Measurements from ENCODE around the gene TRRAP. TPM values are rescaled to one million over a fixed set of nuclear protein-coding genes. Genes with fewer than 3 reads are reported as not detected.
A peak's percentile ranks its signal among the peaks of the same experiment; 100 is the strongest.
"Not testable (repeated sequence)": the region's sequence is repeated elsewhere in the genome, so short reads cannot be mapped to it uniquely, and the experiment has no call there.

Gene TRRAP
- total RNA-seq, 1 donor from 2014 or later = 13.7 TPM

GRCh38 chr7:98863601-98864000 lies 14.7 kb upstream of the TRRAP start:
- no peak for ATAC-seq (ENCODE audit: poor library complexity)
- intact Hi-C loops (cut with DNase I) = no loop called here
- no peak for DNase-seq

- ATAC-seq (ENCODE audit: poor library complexity) = no peak
- no peak for DNase-seq
- intact Hi-C loops (cut with DNase I) = no loop called here
These were observed 13.4 kb upstream of the TRRAP start for GRCh38 chr7:98864731-98865453.

GRCh38 chr7:98866351-98866750 lies 12.0 kb upstream of the TRRAP start:
- no peak for ATAC-seq (ENCODE audit: poor library complexity)
- intact Hi-C loops (cut with DNase I) = no loop called here
- DNase-seq = no peak

GRCh38 chr7:98866765-98867164 lies 11.6 kb upstream of the TRRAP start:
- ATAC-seq (ENCODE audit: poor library complexity) (no peak), DNase-seq (no peak)
- intact Hi-C loops (cut with DNase I) = no loop called here

GRCh38 chr7:98868450-98868849 lies 9.9 kb upstream of the TRRAP start:
- intact Hi-C loops (cut with DNase I) = no loop called here
- DNase-seq = no peak
- no peak for ATAC-seq (ENCODE audit: poor library complexity)

GRCh38 chr7:98869027-98869596 lies 9.2 kb upstream of the TRRAP start:
- ATAC-seq (ENCODE audit: poor library complexity) (no peak), DNase-seq (no peak)
- intact Hi-C loops (cut with DNase I) = no loop called here

GRCh38 chr7:98869597-98870120 lies 8.7 kb upstream of the TRRAP start, which contains the start of gene TMEM130:
TSS of gene TMEM130 (minus strand) at chr7:98870014. CDS start at chr7:98869861, 153 bp downstream.
- DNase-seq (no peak), ATAC-seq (ENCODE audit: poor library complexity) (no peak)
- intact Hi-C loops (cut with DNase I) = no loop called here

GRCh38 chr7:98870121-98870651 lies 8.1 kb upstream of the TRRAP start:
- ATAC-seq (ENCODE audit: poor library complexity) = no peak
- intact Hi-C loops (cut with DNase I) = no loop called here
- DNase-seq = peak; percentile 54

GRCh38 chr7:98870807-98871491 lies 7.4 kb upstream of the TRRAP start:
- DNase-seq = no peak
- intact Hi-C loops (cut with DNase I) = no loop called here
- no peak for ATAC-seq (ENCODE audit: poor library complexity)

GRCh38 chr7:98872328-98872924 lies 5.9 kb upstream of the TRRAP start:
- intact Hi-C loops (cut with DNase I) = no loop called here
- DNase-seq = no peak
- no peak for ATAC-seq (ENCODE audit: poor library complexity)

GRCh38 chr7:98873610-98874009 lies 4.7 kb upstream of the TRRAP start:
- DNase-seq; intact Hi-C loops (cut with DNase I); ATAC-seq (ENCODE audit: poor library complexity): not testable (repeated sequence)

- intact Hi-C loops (cut with DNase I) = no loop called here
- DNase-seq (no peak), ATAC-seq (ENCODE audit: poor library complexity) (no peak)
These were observed 3.4 kb upstream of the TRRAP start for GRCh38 chr7:98874942-98875341.

GRCh38 chr7:98875501-98875900 lies 2.8 kb upstream of the TRRAP start:
- DNase-seq (no peak), ATAC-seq (ENCODE audit: poor library complexity) (no peak)
- intact Hi-C loops (cut with DNase I) = no loop called here

GRCh38 chr7:98877146-98877545 lies 1.2 kb upstream of the TRRAP start:
- DNase-seq (no peak), ATAC-seq (ENCODE audit: poor library complexity) (no peak)
- intact Hi-C loops (cut with DNase I) = no loop called here

- DNase-seq = no peak
- ATAC-seq (ENCODE audit: poor library complexity) = peak; percentile 15
- intact Hi-C loops (cut with DNase I) = no loop called here
These were observed 504 bp upstream of the TRRAP start for GRCh38 chr7:98877692-98878364.

GRCh38 chr7:98879198-98879978 lies 1.1 kb downstream of the TRRAP start:
- DNase-seq = peak; percentile 44
- ATAC-seq (ENCODE audit: poor library complexity) = peak; percentile 28
- intact Hi-C loops (cut with DNase I) = no loop called here

- intact Hi-C loops (cut with DNase I) = no loop called here
- DNase-seq (no peak), ATAC-seq (ENCODE audit: poor library complexity) (no peak)
These were observed 1.6 kb downstream of the TRRAP start for GRCh38 chr7:98879979-98880315.

- ATAC-seq (ENCODE audit: poor library complexity) = no peak
These were observed 2.2 kb downstream of the TRRAP start for GRCh38 chr7:98880485-98880884.

More at GRCh38 chr7:98880485-98880884, 2.2 kb downstream of the TRRAP start:
- intact Hi-C loops (cut with DNase I) = no loop called here
- no peak for DNase-seq

Measured in Right ventricle myocardium superior (tissue), 1 donor.